Muscle layer of duodenum (tissue), 2 donors: ENCODE data around the gene TXNDC17.
"Not testable (repeated sequence)": the region's sequence is repeated elsewhere in the genome, so short reads cannot be mapped to it uniquely, and the experiment has no call there.

Source experiments
- H3K27ac ChIP-seq: one replicate; pipeline ENCODE4 v1.7.0; 2013; ENCODE audit warnings: mild to moderate bottlenecking, low read length
- H3K27me3 ChIP-seq: one replicate; pipeline ENCODE4 v1.7.0; 2013; ENCODE audit warnings: low read depth, mild to moderate bottlenecking, control low read depth, low read length
- H3K36me3 ChIP-seq, 2 donors: one replicate each; pipeline ENCODE4 v1.7.0; 2013; ENCODE audit warnings: low read length in 2 of 2, control low read depth in 1 of 2, mild to moderate bottlenecking in 1 of 2; ENCODE audit not compliant: insufficient read depth in 2 of 2, control insufficient read depth in 1 of 2
- H3K4me1 ChIP-seq, 2 donors: one replicate each; pipeline ENCODE4 v1.7.0; 2013; ENCODE audit warnings: low read length in 2 of 2, mild to moderate bottlenecking in 2 of 2, control low read depth in 1 of 2, moderate library complexity in 1 of 2; ENCODE audit not compliant: insufficient read depth in 2 of 2, control insufficient read depth in 1 of 2
- H3K4me3 ChIP-seq, 2 donors: one replicate each; pipeline ENCODE4 v1.7.0; 2013; ENCODE audit warnings: low read length in 2 of 2, low read depth in 1 of 2, mild to moderate bottlenecking in 1 of 2
- H3K9me3 ChIP-seq, 2 donors: one replicate each; pipeline ENCODE4 v1.7.0; 2013; ENCODE audit warnings: low read length in 2 of 2, control low read depth in 1 of 2, mild to moderate bottlenecking in 1 of 2; ENCODE audit not compliant: control insufficient read depth in 1 of 2
- donor health status: healthy.

The TXNDC17 gene

DNA sequence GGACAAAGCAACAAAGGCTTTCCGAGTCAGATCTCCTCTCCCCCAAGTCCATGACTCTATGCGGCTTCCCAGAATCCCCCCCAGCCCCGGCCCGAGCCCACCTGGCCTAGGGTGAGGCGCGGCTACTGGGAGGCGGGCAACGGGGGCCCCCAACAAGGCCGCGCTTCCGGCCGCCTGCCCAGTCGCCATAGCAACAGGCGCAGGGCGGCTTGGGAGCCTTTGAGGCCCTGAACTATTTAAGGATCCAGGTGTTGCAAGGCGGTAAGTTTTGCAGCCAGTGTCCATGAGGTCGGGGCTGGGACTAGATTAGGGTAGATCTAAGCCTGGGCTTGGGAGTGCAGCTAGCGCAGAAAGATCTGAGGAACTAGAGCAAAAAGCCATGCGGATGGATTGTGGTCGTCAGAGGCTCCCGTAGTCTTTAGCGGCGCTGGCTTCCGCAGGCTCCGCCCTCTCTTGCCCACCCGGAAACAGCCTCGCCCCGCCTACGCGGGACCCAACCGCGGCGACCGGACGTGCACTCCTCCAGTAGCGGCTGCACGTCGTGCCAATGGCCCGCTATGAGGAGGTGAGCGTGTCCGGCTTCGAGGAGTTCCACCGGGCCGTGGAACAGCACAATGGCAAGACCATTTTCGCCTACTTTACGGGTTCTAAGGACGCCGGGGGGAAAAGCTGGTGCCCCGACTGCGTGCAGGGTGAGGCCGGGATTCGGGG, at the start of gene TXNDC17, which contains the start of gene KIAA0753:
Gene TXNDC17 (plus strand): TSS at position 525 of the 711 bp plus-strand sequence. CDS start 23 bp downstream, at position 548.
Gene KIAA0753 (minus strand): TSS at position 176 of the 711 bp plus-strand sequence. CDS start 5,608 bp downstream, outside the sequence.
- H3K9me3 ChIP-seq: no peaks in the 10 kb centered on the region
- H3K27me3 ChIP-seq: no peaks in the 10 kb centered on the region
- peaks cover 0 to 27% of the 10 kb centered on the region in 2 donors for H3K4me1 ChIP-seq
- peak within 1 kb of the TSS; percentile 79 to 96 for H3K4me3 ChIP-seq
- peaks cover 16 to 28% of the 10 kb centered on the region in 2 donors for H3K36me3 ChIP-seq
- peak within 1 kb of the TSS; percentile 93 for H3K27ac ChIP-seq

DNA sequence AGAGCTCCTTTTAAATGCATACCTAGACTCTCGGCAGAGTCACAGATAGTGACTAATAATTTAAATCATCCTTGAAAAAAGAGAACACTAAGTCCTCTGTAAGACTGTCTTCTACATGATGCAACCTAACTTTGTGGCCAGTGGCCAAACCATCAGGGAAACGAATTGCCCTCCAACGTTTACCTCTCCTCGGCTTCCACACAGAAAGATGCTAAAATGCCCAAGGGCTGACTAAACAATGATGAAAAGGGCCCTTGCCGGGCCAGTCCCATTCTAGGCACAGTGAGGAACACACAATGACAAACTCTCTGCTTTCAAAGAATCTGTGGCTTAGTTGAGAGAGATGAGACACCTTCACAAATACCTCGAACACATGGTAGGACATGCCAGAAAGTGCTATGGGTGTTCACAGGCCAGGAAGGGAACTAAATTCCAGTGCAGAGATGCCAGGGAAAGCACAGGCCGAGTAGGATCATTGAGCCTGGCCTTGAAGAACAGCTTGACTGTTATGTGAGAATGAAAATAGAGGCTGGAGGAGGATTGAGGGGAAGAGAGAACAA, 49.2 kb upstream of the TXNDC17 start:
- Histone ChIP-seq H3K4me3 (no peak overlapping the region), H3K27ac (no peak overlapping the region), H3K9me3 (no peaks in the 10 kb centered on the region), H3K27me3 (no peaks in the 10 kb centered on the region), H3K4me1 (no peaks in the 10 kb centered on the region), H3K36me3 (peaks cover 61 to 74% of the 10 kb centered on the region in 2 donors)

DNA sequence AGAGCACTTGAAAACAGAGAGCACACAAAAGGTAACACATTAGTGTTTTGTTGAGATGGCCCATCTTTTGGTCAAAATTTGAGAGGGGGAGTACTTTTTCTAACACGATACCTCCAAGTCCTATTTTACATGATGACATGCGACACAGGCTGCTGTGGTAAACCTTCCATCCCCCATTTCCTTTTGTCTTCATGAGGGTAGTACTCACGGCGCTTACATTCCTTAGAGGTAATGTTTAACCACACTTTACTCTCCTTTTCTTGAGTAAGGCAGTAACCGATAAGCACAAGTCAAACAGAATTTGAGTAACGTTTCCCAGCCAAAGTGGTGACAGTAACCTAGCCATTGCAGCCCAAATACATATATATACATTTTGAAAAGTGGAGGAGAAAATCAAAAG, 48.7 kb upstream of the TXNDC17 start:
- H3K4me1 ChIP-seq: no peaks in the 10 kb centered on the region
- H3K4me3 ChIP-seq: no peak overlapping the region
- H3K9me3 ChIP-seq: no peaks in the 10 kb centered on the region
- no peak overlapping the region for H3K27ac ChIP-seq
- H3K27me3 ChIP-seq: no peaks in the 10 kb centered on the region
- peaks cover 59 to 74% of the 10 kb centered on the region in 2 donors for H3K36me3 ChIP-seq

DNA sequence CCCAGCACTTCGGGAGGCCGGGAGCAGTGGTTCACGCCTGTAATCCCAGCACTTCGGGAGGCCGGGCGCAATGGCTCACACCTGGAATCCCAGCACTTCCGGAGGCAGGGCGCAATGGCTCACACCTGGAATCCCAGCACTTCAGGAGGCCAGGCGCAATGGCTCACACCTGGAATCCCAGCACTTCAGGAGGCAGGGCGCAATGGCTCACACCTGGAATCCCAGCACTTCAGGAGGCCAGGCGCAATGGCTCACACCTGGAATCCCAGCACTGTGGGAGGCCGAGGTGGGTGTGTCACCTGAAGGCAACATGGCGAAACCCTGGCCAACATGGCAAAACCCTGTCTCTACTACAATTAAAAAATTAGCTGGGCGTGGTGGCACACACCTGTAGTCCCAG, 47.5 kb upstream of the TXNDC17 start:
- peaks cover 52 to 62% of the 10 kb centered on the region in 2 donors for H3K36me3 ChIP-seq
- not testable (repeated sequence) for H3K9me3 ChIP-seq, H3K27ac ChIP-seq, H3K27me3 ChIP-seq, H3K4me1 ChIP-seq, H3K4me3 ChIP-seq

DNA sequence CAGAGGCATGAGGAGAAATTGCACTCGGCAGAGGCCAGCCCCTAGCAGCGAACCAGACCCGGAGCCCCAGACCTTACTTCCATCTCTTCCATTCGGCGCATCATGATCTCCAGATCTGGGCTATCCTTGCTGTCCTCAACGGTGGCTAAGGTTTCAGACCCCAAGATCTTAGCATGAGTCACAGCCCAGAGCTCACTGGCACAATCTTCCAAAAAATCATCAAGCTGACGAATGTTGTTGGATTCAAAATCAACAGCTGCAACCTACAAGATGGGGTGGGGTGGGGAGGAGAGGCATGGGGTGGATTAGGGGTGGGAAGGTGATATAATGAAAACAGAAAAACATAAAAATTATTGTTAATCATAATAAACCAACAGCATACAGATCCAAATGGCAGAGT, 44.8 kb upstream of the TXNDC17 start:
- no peaks in the 10 kb centered on the region for H3K9me3 ChIP-seq
- H3K27ac ChIP-seq: no peak overlapping the region
- H3K4me3 ChIP-seq: no peak overlapping the region
- peaks cover 6 to 9% of the 10 kb centered on the region in 2 donors for H3K4me1 ChIP-seq
- no peaks in the 10 kb centered on the region for H3K27me3 ChIP-seq
- H3K36me3 ChIP-seq: peaks cover 45 to 47% of the 10 kb centered on the region in 2 donors

DNA sequence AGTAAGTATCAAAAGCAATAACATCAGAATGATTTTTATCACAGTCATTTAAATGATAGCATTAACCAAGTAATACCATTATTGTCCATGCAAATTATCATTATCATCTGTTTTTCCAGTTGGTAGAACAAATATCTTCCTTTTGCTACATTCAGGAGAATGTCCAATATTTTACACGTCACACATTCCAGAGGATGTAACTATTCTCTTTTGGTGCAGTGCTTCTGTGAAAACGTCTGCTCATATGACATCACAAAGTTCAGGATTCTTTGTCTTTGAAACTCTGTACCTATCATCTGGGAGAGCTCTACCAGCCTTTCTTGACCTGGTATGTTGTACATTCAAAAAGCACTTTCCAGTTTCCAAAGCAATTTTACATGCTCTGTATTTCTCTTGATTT, 44.3 kb upstream of the TXNDC17 start:
- H3K36me3 ChIP-seq: peaks cover 44 to 45% of the 10 kb centered on the region in 2 donors
- no peak overlapping the region for H3K27ac ChIP-seq
- H3K9me3 ChIP-seq: no peaks in the 10 kb centered on the region
- H3K27me3 ChIP-seq: no peaks in the 10 kb centered on the region
- no peak overlapping the region for H3K4me3 ChIP-seq
- peaks cover 6 to 9% of the 10 kb centered on the region in 2 donors for H3K4me1 ChIP-seq

DNA sequence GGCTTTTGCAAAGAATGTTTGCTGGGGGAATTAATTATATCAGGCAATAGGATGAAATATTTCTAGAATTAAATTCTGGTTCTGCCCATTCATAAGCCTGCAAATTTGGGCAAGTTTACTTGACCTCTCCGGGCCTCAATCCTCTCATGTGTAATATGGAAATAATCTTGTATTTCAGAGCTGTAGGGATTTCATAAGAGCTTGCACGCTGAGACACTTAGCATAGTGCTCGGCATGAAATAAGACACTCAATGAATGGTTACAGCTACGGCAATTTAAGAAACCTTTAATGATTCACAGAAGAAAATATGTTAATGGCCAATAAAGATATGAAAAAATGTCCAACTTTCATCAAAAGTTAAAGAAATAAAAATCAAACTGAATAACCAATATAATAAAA, 43.9 kb upstream of the TXNDC17 start:
- H3K36me3 ChIP-seq: peaks cover 40% of the 10 kb centered on the region in 2 donors
- no peak overlapping the region for H3K27ac ChIP-seq
- peaks cover 6 to 9% of the 10 kb centered on the region in 2 donors for H3K4me1 ChIP-seq
- H3K4me3 ChIP-seq: no peak overlapping the region
- no peaks in the 10 kb centered on the region for H3K27me3 ChIP-seq
- no peaks in the 10 kb centered on the region for H3K9me3 ChIP-seq

DNA sequence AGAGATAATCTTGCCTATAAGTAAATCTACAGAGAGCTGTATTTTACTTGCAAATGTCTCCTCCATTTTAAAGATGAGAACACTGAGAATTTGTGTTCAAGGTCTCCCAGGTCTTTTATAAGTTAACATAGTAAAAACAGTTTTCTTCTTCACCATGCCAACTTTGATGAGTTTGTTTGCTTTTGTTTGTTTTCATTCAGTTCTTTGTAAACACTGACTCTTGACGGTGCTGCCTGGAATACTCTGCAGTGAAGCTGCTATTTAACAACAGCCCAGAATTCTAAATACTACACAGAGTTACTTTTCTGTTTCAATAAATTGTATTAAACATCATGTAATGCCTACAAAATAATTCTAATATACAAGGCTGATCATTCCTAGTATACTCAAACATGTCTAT, 43.1 kb upstream of the TXNDC17 start:
- Histone ChIP-seq H3K36me3 (peaks cover 35 to 39% of the 10 kb centered on the region in 2 donors), H3K4me3 (no peak overlapping the region), H3K4me1 (peaks cover 6 to 9% of the 10 kb centered on the region in 2 donors), H3K27me3 (no peaks in the 10 kb centered on the region), H3K27ac (no peak overlapping the region), H3K9me3 (no peaks in the 10 kb centered on the region)

DNA sequence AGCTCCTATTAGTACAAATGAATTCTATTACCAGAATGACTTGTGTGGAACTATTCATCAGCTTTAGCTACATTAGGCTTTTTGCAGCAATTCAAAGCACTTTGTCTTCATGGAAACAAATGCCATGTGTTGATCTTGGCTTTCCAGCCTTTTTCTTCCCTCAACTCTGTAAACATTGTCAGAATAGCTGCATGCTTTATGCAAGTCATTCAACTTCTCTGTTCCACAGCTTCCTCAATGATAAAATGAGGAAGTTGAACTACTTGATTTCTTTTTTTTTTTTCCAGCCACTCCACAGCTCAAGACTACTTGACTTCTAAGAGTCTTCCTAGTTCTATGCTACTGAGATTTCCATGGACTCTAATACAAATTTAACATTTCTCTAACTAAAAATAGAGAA, 41.5 kb upstream of the TXNDC17 start:
- H3K9me3 ChIP-seq: no peaks in the 10 kb centered on the region
- H3K36me3 ChIP-seq: peaks cover 30 to 37% of the 10 kb centered on the region in 2 donors
- no peaks in the 10 kb centered on the region for H3K27me3 ChIP-seq
- H3K27ac ChIP-seq: no peak overlapping the region
- H3K4me3 ChIP-seq: no peak overlapping the region
- peaks cover 6 to 13% of the 10 kb centered on the region in 2 donors for H3K4me1 ChIP-seq

DNA sequence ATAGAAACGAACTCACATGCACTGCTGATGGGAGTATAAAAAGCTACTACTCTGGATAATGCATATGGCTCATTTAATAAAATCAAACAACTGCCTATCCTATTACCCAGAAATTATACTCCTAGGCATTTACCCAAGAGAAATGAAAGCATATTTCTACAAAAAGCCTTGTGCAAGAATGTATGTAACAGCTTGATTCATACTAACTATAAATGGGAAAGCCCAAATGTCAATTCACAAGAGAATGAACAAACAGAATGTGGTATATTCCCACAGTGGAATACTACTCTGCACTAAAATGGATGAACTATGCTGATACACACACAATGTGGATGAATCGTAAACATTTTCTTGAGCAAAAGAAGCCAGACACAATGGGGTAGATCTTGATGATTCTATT, 38.7 kb upstream of the TXNDC17 start:
- peaks cover 31 to 40% of the 10 kb centered on the region in 2 donors for H3K36me3 ChIP-seq
- no peak overlapping the region for H3K27ac ChIP-seq
- peaks cover 6 to 13% of the 10 kb centered on the region in 2 donors for H3K4me1 ChIP-seq
- no peaks in the 10 kb centered on the region for H3K27me3 ChIP-seq
- H3K9me3 ChIP-seq: no peaks in the 10 kb centered on the region
- no peak overlapping the region for H3K4me3 ChIP-seq

DNA sequence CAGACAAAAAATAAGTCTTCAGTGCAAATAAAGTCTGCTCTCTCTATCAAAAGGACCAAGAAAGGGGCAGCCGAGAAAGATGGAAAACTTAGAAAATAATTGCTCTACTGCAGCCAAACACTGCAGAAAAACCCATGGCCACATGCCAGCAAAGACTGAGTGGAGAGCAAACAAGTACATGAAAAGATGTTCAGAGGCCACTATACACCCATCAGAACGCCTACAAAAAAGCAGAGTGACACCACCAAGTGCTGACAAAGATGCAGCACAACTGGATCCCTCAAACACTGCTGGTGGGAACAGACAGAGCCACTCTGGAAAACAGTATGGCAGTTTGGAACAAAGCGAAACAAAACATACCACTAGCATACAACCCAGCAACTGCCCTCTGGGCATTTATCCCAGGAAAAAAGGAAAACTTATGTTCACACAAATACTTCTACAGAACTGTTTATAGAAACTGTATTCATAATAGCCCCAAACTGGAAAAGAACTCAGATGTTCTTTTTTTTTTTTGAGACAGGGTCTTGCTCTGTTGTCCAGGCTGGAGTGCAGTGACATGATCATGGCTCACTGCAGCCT, 37.0 kb upstream of the TXNDC17 start:
- Histone ChIP-seq H3K4me3 (no peak overlapping the region), H3K27me3 (no peaks in the 10 kb centered on the region), H3K4me1 (peaks cover 2 to 13% of the 10 kb centered on the region in 2 donors), H3K36me3 (peaks cover 45 to 49% of the 10 kb centered on the region in 2 donors), H3K27ac (no peak overlapping the region), H3K9me3 (no peaks in the 10 kb centered on the region)
